NCI-H2171 treated with DMSO at 0.1 percent for 48 hours (cell line): Measurements from ENCODE around the gene GPR152.
"Not testable (repeated sequence)": the region's sequence is repeated elsewhere in the genome, so short reads cannot be mapped to it uniquely, and the experiment has no call there.

Experiments
- DNase-seq: peaks from one replicate; lab custom pipeline; 2025; lab: John Stamatoyannopoulos, UW

The GPR152 gene

GRCh38 chr11:67489203-67489884 is 36.8 kb upstream of the GPR152 start:
- DNase-seq, result no peak

DNA sequence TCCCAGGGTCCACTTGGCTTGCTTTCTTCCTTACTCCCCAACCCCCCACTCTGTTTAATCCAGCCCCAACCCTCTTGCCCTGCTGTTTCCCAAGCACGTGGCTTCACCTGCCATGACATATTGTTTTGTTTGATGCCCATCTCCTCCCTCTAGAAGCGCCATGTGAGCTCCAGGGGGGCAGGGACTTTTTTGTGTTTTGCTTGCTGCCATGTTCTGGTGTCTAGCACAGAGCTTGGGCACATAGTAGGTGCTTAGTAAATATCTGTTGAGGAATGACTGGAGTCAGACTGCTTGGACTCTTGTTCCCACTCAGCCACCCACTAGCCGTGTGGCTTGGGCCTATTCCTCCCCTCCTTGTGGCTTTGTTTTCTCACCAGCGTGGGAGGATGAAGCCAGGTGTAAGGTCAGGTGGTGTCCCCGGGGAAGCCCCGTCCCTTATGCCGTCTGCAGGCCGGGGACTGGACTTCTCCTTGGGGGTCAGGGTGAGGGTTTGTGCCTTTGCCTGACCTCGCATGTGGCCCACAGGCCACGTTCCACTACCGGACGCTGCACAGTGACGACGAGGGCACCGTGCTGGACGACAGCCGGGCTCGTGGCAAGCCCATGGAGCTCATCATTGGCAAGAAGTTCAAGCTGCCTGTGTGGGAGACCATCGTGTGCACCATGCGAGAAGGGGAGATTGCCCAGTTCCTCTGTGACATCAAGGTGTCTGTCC is 34.1 kb upstream of the GPR152 start:
- DNase-seq, result no peak

- not testable (repeated sequence) for DNase-seq
These were observed 33.4 kb upstream of the GPR152 start for GRCh38 chr11:67485873-67486361.

- no peak for DNase-seq
These were observed 32.4 kb upstream of the GPR152 start for GRCh38 chr11:67484847-67485311.

DNA sequence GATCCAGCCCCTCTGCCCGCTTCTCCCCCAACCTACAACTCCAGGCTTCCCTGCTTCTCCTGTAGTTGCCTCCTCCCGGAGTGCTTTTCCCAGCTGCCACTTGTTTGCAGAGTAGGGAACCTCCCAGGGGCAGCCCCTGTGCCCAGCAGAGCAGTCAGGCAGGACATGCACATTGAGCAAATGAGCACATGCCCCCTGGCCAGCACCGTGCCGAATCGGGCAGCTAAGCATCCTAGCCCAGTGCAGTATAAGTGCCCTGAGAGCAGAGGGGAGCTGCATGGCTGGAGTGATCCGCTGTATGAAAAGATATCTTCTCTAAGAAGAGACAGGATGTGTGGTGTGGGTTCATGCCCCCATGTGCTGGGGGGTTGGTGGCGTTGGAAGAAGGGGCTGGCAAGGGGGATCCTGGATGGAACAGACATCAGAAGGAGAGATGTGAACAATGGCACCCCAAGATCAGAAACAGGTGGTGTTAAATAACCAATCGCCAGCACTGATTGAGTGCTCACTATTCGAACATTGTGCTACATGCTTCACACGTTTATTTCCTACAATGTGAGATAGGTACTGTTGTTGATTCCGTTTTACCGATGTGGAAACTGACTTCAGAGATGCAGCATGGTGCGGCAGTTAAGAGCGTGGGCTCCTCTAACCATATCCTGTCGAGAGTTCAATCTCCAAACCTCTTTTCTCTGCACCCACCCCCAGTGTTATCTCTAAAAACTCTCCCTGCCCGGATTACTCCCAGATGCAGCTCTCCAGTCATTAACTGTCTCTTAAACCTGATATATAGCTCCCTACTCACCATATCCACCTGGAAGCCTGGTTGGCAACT is 31.5 kb upstream of the GPR152 start:
- no peak for DNase-seq

- DNase-seq, result peak; percentile 99
These were observed 30.6 kb upstream of the GPR152 start, which contains the start of gene AIP for GRCh38 chr11:67482827-67483798. TSS of gene AIP (plus strand) at chr11:67483026. CDS start at chr11:67483159, 133 bp downstream.

DNA sequence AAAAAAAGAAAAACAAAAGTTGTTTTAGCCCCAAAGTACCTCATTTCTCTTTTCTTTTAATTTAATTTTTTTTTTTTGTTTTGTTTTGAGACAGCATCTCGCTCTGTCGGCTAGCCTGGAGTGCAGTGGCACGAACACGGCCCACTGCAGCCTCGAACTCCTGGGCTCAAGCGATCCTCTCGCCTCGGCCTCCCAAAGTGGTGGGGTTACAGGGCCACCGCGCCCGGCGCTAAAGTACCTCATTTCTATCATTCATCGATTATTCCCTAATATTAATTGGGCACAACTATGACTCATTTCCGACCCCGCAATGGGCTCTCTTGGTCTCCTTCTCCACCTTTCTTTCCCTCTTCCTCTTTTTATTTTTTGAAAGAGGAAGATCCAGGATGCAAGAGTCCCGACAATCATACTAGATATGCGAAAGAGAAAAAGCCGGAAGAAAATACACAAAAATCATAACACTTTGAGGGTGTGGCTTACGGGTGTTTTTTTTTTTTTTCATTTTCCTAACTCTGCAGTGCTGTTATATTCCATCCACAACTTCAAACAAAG is 29.8 kb upstream of the GPR152 start:
- no peak for DNase-seq

DNA sequence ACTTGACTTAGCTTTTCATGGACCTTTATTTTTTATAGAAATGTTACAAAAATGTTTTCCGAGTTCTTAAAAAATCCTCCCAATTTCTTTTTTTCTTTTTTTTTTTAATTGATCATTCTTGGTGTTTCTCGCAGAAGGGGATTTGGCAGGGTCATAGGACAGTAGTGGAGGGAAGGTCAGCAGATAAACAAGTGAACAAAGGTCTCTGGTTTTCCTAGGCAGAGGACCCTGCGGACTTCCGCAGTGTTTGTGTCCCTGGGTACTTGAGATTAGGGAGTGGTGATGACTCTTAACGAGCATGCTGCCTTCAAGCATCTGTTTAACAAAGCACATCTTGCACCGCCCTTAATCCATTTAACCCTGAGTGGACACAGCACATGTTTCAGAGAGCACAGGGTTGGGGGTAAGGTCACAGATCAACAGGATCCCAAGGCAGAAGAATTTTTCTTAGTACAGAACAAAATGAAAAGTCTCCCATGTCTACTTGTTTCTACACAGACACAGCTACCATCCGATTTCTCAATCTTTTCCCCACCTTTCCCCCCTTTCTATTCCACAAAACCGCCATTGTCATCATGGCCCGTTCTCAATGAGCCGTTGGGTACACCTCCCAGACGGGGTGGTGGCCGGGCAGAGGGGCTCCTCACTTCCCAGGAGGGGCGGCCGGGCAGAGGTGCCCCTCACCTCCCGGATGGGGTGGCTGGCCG is 25.0 kb upstream of the GPR152 start:
- not testable (repeated sequence) for DNase-seq

- not testable (repeated sequence) for DNase-seq
These were observed 24.2 kb upstream of the GPR152 start for GRCh38 chr11:67476692-67477091.

DNA sequence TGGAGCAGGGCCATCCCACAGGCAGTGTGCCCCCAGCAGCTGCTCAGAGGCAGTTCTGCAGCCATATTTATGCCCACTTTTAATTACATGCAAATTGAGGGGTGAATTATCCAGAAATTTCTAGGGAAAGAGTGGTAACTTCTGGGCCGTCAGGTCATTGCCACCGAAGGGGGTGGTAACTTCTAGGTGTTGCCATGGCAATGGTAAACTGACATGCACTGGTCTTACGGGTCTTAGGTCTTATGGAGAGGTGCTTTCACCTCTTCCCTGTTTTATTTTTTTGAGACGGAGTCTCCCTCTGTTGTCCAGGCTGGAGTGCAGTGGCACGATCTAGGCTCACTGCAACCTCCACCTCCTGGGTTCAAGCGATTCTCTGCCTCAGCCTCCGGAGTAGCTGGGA is 20.4 kb upstream of the GPR152 start:
- no peak for DNase-seq

- DNase-seq, result no peak
These were observed 17.9 kb upstream of the GPR152 start for GRCh38 chr11:67470337-67471002.

DNA sequence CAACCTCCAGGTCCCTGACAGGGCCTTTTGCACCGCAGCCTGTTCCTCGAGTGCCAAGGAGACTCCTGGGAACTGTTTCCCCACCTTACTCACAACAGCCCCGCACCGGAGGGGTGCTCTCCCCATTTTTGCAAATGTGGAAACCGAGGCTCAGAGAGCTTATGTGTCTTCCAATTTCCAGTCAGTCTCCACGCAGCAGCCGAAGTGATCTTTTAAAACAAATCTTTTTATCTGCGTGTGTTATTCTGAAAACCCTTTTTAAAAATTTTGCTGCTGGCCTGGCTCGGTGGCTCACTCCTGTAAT is 16.9 kb upstream of the GPR152 start:
- DNase-seq, result no peak

DNA sequence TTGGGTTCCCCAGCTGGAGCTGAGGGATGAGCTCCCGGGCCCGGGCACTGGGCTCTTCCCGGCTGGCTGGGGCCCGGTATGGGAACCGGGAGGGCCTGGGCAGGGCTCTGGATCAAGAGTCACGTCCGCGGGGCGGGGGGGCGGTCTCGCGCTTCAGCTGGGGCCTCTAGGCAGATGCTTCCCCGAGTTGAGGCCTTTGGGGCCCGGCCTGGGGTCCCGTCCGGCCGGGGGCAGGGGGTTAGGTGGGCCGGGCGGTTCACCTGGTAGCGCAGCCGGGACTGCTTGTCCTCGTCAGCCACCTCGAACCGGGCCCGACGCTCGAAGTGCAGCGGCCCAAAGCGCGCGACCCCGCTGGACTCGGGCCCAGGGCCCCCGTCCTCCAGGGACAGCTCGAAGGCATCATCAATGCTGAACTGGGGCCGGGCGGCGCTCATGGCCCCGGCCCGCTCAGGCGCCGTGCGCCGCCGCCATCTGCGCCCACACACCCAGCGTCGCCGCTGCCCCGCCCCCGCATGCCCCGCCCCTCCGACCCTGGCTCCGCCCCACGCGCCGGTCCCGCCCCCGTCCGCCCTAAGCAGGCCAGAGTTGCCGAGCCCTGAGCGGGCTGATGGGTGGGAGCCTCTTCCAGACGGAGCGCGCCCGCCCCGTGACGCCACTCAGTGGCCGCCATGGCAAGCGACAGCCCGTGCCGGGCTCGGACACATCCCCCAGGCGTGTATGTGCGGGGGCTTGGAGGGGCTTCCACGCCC is 16.4 kb upstream of the GPR152 start, which contains the start of gene TMEM134:
TMEM134 (minus strand) TSS at position 493 of the 749 bp plus-strand sequence; CDS start at position 434, 59 bp downstream.
- DNase-seq, result peak; percentile 85

DNA sequence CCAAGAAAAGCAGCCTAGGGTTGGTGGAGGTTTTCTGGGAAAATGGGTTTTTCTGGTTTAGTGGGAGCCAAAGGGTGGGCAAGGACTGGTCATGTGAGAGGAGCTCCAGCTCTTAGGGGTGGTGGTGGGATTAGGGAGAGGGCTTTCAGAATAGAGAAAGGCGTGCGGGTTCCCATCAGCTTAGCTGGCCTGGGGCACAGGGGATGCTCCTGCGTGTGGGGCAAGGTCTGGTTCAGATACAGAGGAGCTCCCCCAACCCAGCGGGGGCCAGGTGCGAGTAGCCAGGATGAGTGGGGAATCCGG is 15.9 kb upstream of the GPR152 start:
- DNase-seq, result peak; percentile 42

DNA sequence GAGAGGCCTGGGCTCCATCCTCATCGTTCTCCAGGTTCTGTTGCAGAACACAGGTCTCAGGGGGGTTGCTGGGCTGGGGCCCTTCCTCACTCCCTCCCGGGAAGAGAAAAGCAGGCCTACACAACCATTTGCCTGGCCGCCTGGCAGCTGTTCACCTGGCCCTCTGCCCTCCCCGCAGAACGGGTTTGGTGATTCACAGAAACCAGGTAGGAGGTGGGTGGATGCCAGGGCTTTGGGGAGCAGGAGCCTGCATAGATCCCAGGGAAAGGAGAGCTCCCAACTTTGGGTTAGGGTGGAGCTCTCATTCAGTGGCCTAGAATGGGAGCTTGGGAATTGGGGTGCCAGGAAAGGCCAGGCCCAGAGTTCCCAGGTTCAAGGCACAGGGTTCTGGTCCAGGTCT is 15.5 kb upstream of the GPR152 start:
- DNase-seq, result peak; percentile 75

DNA sequence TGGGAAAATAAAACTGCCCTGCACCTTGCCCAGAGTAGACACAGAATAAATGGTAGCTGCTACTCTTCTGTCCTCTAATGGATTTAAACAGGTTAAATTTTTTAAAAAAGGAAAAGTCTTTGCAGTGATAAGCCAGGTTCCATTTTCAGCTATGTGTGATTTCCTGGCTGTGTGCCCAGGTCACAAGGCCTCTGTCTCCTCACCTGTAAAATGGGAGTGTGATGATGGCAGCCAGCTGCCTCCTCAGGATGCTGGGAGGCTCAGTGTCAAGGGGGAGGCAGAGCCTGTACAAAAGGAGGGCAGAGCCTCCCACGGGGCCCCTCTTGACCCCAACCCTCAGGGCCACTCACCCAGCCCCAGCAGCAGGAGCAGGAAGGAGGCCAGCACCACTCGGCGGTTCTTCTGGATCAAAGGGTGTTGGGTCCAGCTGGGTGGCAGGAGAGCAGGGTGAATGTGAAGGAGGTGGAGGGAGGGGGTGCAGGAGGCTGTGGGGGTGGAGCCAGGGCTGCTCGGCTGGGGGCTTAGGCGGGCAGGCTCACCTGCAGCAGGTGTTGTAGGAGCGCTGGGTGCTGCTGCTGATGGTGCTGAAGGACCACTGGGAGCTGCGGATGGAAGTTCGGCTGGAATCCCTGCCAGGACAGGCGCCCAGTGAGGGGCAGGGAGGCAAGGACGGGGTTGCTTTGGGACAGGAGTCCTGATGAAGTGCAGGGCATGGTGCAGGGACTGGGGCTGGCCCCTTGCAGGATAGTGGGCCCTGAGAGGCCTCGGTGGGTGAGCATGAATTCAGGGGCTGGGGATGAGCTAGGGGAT is 14.6 kb upstream of the GPR152 start:
- DNase-seq, result no peak

GRCh38 chr11:67466367-67466766 is 13.8 kb upstream of the GPR152 start:
- DNase-seq, result no peak

DNA sequence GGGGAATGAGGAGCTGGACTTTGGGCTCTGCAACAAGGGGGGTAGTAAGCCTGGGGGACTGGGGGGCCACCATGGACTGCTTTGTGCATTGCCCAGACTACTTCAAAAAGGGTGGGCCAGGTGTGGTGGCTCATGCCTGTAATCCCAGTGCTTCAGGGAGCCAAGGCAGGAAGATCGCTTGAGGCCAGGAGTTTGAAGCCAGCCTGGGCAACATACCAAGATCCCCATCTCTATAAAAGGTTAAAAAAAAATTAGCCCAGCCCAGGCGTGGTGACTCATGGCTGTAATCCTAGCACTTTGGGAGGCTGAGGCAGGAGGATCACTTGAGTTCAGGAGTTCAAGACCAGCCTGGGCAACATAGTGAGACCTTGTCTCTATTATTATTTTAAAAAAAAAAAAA is 13.0 kb upstream of the GPR152 start:
- DNase-seq, result not testable (repeated sequence)
